Medulla oblongata (tissue), 1 donor: ENCODE results near the gene HTT.
A peak's percentile ranks its signal among the peaks of the same experiment; 100 is the strongest.

ENCODE experiments used
- DNase-seq: peaks from one replicate; pipeline ENCODE4 v3.0.0-alpha.2; 2015; ENCODE audit errors: extremely low spot score

HTT gene

GRCh38 chr4:3200423-3201090 lies 126.1 kb downstream of the HTT start:
- DNase-seq: no peak

- DNase-seq: no peak
Observed at GRCh38 chr4:3201718-3202702, 127.5 kb downstream of the HTT start.

- no peak for DNase-seq
Observed at GRCh38 chr4:3202836-3203820, 128.6 kb downstream of the HTT start.

- peak; percentile 10 for DNase-seq
Observed at GRCh38 chr4:3203971-3204431, 129.5 kb downstream of the HTT start.

- no peak for DNase-seq
Observed at GRCh38 chr4:3205995-3206394, 131.5 kb downstream of the HTT start.

GRCh38 chr4:3206439-3207100 lies 132.1 kb downstream of the HTT start:
- no peak for DNase-seq

GRCh38 chr4:3207531-3208037 lies 133.1 kb downstream of the HTT start:
- no peak for DNase-seq

GRCh38 chr4:3208826-3209225 lies 134.3 kb downstream of the HTT start:
- no peak for DNase-seq

GRCh38 chr4:3209551-3210325 lies 135.3 kb downstream of the HTT start:
- no peak for DNase-seq

- DNase-seq: no peak
Observed at GRCh38 chr4:3210467-3210866, 136.0 kb downstream of the HTT start.

GRCh38 chr4:3211866-3212265 lies 137.4 kb downstream of the HTT start:
- no peak for DNase-seq

- DNase-seq: no peak
Observed at GRCh38 chr4:3212391-3213105, 138.1 kb downstream of the HTT start.

GRCh38 chr4:3213106-3213425 lies 138.6 kb downstream of the HTT start:
- no peak for DNase-seq

- no peak for DNase-seq
Observed at GRCh38 chr4:3213661-3214250, 139.3 kb downstream of the HTT start.

GRCh38 chr4:3215256-3215655 lies 140.8 kb downstream of the HTT start:
- DNase-seq: no peak

GRCh38 chr4:3215733-3216132 lies 141.3 kb downstream of the HTT start:
- no peak for DNase-seq

- no peak for DNase-seq
Observed at GRCh38 chr4:3217266-3217665, 142.8 kb downstream of the HTT start.

GRCh38 chr4:3217771-3218170 lies 143.3 kb downstream of the HTT start:
- no peak for DNase-seq
